Panc1 (cell line): ENCODE data around the gene RAB11FIP3. TPM values are rescaled to one million over a fixed set of nuclear protein-coding genes. Genes with fewer than 3 reads are reported as not detected.

ENCODE experiments used
- ATAC-seq: fragments of 200-7000 bp; cut with Tn5 transposase; 2 replicates; pipeline ENCODE4 v1.9.1; 2020; ENCODE audit warnings: mild to moderate bottlenecking, moderate library complexity
- BruUV-seq: library from RNA; stranded (reverse); fragments of 400-500 nt; replicated peaks from 2 replicates; lab custom pipeline; 2021; lab: Mats Ljungman, UMichigan
- CTCF ChIA-PET: fragments of 300-600 bp; sonication (Branson Sonifier 250); formaldehyde crosslinking; loops from one replicate; lab custom pipeline; 2022; ENCODE audit warnings: antibody characterized with exemption; lab: Charles Lee
- POLR2A ChIA-PET: fragments of 300-600 bp; sonication (Branson Sonifier 250); formaldehyde crosslinking; loops from one replicate; lab custom pipeline; 2022; ENCODE audit warnings: antibody characterized with exemption; lab: Charles Lee
- DNase-seq: peaks from one replicate; pipeline ENCODE4 v3.0.0-alpha.2; 2010; ENCODE audit warnings: low read depth, low spot score
- H3K27ac ChIP-seq: 2 replicates; pipeline ENCODE4 v1.5.1; 2011; ENCODE audit warnings: mild to moderate bottlenecking, low read length, inconsistent platforms
- H3K27me3 ChIP-seq: fragments of 200-500 bp; sonication (Bioruptor generic); 2 replicates; pipeline ENCODE4 v1.6.0; 2014; ENCODE audit warnings: low read length, inconsistent platforms; ENCODE audit not compliant: control insufficient read depth, insufficient read depth
- H3K36me3 ChIP-seq: fragments of 200-500 bp; sonication (Bioruptor generic); 2 replicates; pipeline ENCODE4 v1.5.1; 2014; ENCODE audit warnings: inconsistent platforms, mild to moderate bottlenecking, low read length, moderate library complexity; ENCODE audit not compliant: control insufficient read depth, insufficient read depth
- H3K4me1 ChIP-seq: 2 replicates; pipeline ENCODE4 v1.5.1; 2011; ENCODE audit warnings: inconsistent platforms, mild to moderate bottlenecking, low read length, moderate library complexity; ENCODE audit not compliant: control insufficient read depth, insufficient read depth
- H3K4me3 ChIP-seq, 2 experiments: 2 replicates each; pipeline ENCODE4 v1.5.1; 2011 to 2012; ENCODE audit warnings: low read depth in 2 of 2, low read length in 2 of 2, mild to moderate bottlenecking in 2 of 2, inconsistent platforms in 1 of 2, moderate library complexity in 1 of 2
- H3K9me3 ChIP-seq: fragments of 200-500 bp; sonication (Bioruptor generic); 2 replicates; pipeline ENCODE4 v1.5.1; 2014; ENCODE audit warnings: low read depth, mild to moderate bottlenecking, inconsistent platforms, low read length, moderate library complexity; ENCODE audit not compliant: control insufficient read depth, insufficient read depth
- POLR2AphosphoS5 ChIP-seq: IDR thresholded peaks from 2 replicates; pipeline ENCODE4 v1.6.1; 2012; ENCODE audit warnings: mild to moderate bottlenecking, low read depth, low read length, moderate library complexity
- SIN3A ChIP-seq: IDR thresholded peaks from 2 replicates; pipeline ENCODE4 v1.6.1; 2012; ENCODE audit warnings: low read depth, mild to moderate bottlenecking, low read length, moderate library complexity, borderline replicate concordance; ENCODE audit not compliant: insufficient read depth
- TCF7L2 ChIP-seq: IDR thresholded peaks from 2 replicates; pipeline ENCODE4 v1.6.1; 2011; ENCODE audit warnings: mild to moderate bottlenecking, low read depth, low read length, inconsistent platforms
- in situ Hi-C: cut with HindIII; loops from 2 replicates; pipeline ENCODE4 v1.10.0; 2016; ENCODE audit warnings: low sequenced_read_pairs, low pct_unique_long_range_greater_than_20kb
- intact Hi-C: fragments of 100-400 bp; cut with micrococcal nuclease; formaldehyde crosslinking; loops from one replicate; pipeline ENCODE4 v1.10.0; 2022; ENCODE audit not compliant: unreplicated experiment
- total RNA-seq: library from RNA; stranded (reverse); gene quantifications from one replicate; pipeline ENCODE4 v1.2.1, GENCODE V29; 2021; ENCODE audit not compliant: unreplicated experiment
- TF ChIP-seq, protein P1 (sequence below), 2 experiments: IDR thresholded peaks; 2 replicates each; pipeline ENCODE4 v1.6.1; 2011 to 2012; ENCODE audit warnings: low read depth in 2 of 2, control low read depth in 1 of 2, low read length in 1 of 2, mild to moderate bottlenecking in 1 of 2, moderate library complexity in 1 of 2; ENCODE audit not compliant: insufficient read depth in 1 of 2
- TF ChIP-seq, protein P2 (sequence below): fragments of 450-650 bp; IDR thresholded peaks from 2 replicates; pipeline ENCODE4 v1.5.1; 2017; ENCODE audit warnings: mild to moderate bottlenecking

The RAB11FIP3 gene
- total RNA-seq, 1 experiment from 2014 or later, result 57.3 TPM

DNA sequence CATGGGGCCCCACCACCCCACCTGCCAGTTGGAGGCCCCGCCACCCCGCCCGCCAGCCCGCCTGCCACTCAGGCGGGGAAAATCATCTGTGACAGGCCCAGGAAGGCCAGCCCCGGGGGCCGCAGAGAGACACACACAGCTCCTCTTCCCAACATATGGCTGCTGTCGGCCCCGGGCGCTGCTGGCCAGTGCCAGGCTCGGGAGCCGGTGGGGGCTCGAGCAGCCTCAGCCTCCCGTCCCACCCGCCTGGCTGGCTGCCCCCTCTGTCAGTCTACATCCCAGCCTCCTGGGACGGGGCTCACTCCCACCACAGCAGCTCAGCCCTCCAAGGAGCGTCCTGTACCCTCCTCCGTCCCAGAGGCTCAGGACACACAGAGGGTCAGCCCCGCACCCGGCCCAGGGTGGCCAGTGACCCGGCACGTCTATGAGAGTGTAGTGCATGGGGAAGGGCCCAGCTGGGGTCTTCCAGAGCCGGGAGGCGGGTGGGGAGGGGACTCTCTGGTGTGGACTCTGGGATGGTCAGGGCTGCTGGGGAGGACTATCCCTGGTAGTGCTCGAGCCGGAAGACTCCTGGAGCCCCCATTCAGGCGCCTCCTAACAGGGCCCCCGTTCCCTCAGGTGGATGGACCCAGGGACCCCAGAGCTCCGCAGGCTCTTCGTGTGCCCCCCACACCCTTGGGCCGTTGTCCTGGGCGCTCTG lies 131.2 kb downstream of the RAB11FIP3 start:
- no TSS peak for BruUV-seq
- H3K9me3 ChIP-seq, result no peaks in the 10 kb centered on the region
- TF ChIP-seq, protein P1, sequence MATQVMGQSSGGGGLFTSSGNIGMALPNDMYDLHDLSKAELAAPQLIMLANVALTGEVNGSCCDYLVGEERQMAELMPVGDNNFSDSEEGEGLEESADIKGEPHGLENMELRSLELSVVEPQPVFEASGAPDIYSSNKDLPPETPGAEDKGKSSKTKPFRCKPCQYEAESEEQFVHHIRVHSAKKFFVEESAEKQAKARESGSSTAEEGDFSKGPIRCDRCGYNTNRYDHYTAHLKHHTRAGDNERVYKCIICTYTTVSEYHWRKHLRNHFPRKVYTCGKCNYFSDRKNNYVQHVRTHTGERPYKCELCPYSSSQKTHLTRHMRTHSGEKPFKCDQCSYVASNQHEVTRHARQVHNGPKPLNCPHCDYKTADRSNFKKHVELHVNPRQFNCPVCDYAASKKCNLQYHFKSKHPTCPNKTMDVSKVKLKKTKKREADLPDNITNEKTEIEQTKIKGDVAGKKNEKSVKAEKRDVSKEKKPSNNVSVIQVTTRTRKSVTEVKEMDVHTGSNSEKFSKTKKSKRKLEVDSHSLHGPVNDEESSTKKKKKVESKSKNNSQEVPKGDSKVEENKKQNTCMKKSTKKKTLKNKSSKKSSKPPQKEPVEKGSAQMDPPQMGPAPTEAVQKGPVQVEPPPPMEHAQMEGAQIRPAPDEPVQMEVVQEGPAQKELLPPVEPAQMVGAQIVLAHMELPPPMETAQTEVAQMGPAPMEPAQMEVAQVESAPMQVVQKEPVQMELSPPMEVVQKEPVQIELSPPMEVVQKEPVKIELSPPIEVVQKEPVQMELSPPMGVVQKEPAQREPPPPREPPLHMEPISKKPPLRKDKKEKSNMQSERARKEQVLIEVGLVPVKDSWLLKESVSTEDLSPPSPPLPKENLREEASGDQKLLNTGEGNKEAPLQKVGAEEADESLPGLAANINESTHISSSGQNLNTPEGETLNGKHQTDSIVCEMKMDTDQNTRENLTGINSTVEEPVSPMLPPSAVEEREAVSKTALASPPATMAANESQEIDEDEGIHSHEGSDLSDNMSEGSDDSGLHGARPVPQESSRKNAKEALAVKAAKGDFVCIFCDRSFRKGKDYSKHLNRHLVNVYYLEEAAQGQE (IDR thresholded peaks at IDR 0.05; ENCODE audit: insufficient read depth in 1 of 2, low read depth in 2 of 2, low read length in 1 of 2), result no peak
- TF ChIP-seq, protein P2, sequence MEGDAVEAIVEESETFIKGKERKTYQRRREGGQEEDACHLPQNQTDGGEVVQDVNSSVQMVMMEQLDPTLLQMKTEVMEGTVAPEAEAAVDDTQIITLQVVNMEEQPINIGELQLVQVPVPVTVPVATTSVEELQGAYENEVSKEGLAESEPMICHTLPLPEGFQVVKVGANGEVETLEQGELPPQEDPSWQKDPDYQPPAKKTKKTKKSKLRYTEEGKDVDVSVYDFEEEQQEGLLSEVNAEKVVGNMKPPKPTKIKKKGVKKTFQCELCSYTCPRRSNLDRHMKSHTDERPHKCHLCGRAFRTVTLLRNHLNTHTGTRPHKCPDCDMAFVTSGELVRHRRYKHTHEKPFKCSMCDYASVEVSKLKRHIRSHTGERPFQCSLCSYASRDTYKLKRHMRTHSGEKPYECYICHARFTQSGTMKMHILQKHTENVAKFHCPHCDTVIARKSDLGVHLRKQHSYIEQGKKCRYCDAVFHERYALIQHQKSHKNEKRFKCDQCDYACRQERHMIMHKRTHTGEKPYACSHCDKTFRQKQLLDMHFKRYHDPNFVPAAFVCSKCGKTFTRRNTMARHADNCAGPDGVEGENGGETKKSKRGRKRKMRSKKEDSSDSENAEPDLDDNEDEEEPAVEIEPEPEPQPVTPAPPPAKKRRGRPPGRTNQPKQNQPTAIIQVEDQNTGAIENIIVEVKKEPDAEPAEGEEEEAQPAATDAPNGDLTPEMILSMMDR, result no peak
- TF ChIP-seq SIN3A (no peak), POLR2AphosphoS5 (no peak), TCF7L2 (no peak)
- peaks cover 27% of the 10 kb centered on the region for H3K4me1 ChIP-seq
- in situ Hi-C loops (no loop called here), intact Hi-C loops (no loop called here)
- no peak overlapping the region for H3K27ac ChIP-seq
- ATAC-seq (no peak), DNase-seq (no peak)
- ChIA-PET POLR2A (no interaction called here), CTCF (no interaction called here)
- no peaks in the 10 kb centered on the region for H3K27me3 ChIP-seq
- H3K4me3 ChIP-seq, result no peak overlapping the region
- H3K36me3 ChIP-seq, result no peaks in the 10 kb centered on the region

DNA sequence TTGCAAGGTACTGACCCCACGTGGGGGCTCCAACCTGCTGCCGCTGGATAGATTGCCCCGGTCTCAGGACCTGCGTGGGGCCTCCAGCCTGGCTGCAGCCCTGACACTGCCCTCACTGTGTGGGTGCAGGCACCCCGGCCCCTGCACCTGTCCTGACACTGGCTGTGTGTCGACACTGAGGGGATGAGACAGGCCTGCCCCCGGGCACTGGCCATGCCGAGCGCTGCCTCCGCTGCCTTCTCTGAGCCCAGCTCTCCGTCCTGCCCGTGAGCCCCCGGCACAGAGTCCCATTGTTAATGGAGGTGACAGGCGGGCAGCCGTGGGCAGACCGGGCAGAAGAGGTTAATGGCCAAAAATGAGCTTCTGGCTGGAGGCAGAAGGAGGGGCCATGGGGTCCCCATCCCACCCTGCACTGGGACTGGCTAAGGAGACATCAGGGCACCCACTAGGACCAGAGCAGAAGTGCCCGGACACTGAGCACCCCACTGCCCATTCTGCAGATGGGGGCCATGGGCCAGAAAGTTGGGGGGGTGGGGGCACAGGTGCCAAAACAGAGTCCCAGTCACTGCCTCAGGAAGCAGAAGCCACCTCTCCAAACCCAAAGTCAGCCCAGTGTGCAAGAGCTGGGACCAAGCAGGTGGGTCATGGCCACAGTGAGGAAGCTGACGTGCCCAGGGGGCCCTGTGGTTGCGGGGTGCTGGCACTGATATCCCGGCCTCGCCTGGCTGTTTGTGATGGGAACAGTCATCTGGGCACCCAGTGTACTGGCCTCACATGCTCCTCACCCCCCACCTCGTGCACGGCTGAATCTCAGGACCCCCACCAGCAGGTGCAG lies 132.2 kb downstream of the RAB11FIP3 start:
- no peaks in the 10 kb centered on the region for H3K9me3 ChIP-seq
- H3K36me3 ChIP-seq, result no peaks in the 10 kb centered on the region
- TF ChIP-seq, protein P1 (IDR thresholded peaks at IDR 0.05; ENCODE audit: insufficient read depth in 1 of 2, low read depth in 2 of 2, low read length in 1 of 2), result no peak
- TF ChIP-seq TCF7L2 (no peak), POLR2AphosphoS5 (no peak)
- TF ChIP-seq, protein P2, result no peak
- ChIA-PET CTCF (no interaction called here), POLR2A (no interaction called here)
- no peak for DNase-seq
- no peak overlapping the region for H3K27ac ChIP-seq
- H3K4me1 ChIP-seq, result peaks cover 27% of the 10 kb centered on the region
- in situ Hi-C loops, result no loop called here
- intact Hi-C loops, result no loop called here
- no peak overlapping the region for H3K4me3 ChIP-seq
- no peak for ATAC-seq
- BruUV-seq, result no TSS peak
- H3K27me3 ChIP-seq, result no peaks in the 10 kb centered on the region
